NOMO-1 treated with DMSO at 0.1 percent for 48 hours (cell line): ENCODE results near the gene POLR2J2.
"Not testable (repeated sequence)": the region's sequence is repeated elsewhere in the genome, so short reads cannot be mapped to it uniquely, and the experiment has no call there.

ENCODE experiments used
- DNase-seq: peaks from one replicate; lab custom pipeline; 2025; ENCODE audit not compliant: unreplicated experiment; lab: John Stamatoyannopoulos, UW

The POLR2J2 gene

GRCh38 chr7:102671956-102672307 lies 469 bp upstream of the POLR2J2 start:
- not testable (repeated sequence) for DNase-seq

- DNase-seq = not testable (repeated sequence)
These were observed 3.9 kb downstream of the POLR2J2 start for GRCh38 chr7:102667523-102667922.

- not testable (repeated sequence) for DNase-seq
These were observed 4.6 kb downstream of the POLR2J2 start for GRCh38 chr7:102666850-102667249.

- not testable (repeated sequence) for DNase-seq
These were observed 6.7 kb downstream of the POLR2J2 start for GRCh38 chr7:102664765-102665164.

GRCh38 chr7:102649924-102650323 lies 21.5 kb downstream of the POLR2J2 start, which contains the start of gene SPDYE2B:
Gene SPDYE2B, plus strand, starts transcription at chr7:102650319. Its CDS starts 2,030 bp downstream, at chr7:102652349.
- DNase-seq = not testable (repeated sequence)

- DNase-seq = not testable (repeated sequence)
These were observed 23.6 kb downstream of the POLR2J2 start for GRCh38 chr7:102647813-102648212.

GRCh38 chr7:102643404-102643803 lies 28.1 kb downstream of the POLR2J2 start:
- not testable (repeated sequence) for DNase-seq

- DNase-seq = not testable (repeated sequence)
These were observed 28.8 kb downstream of the POLR2J2 start, which contains the start of gene UPK3BL1 for GRCh38 chr7:102642691-102643090. Gene UPK3BL1, minus strand, starts transcription at chr7:102642791. Its CDS starts 50 bp downstream, at chr7:102642741.

GRCh38 chr7:102638848-102639247 lies 32.6 kb downstream of the POLR2J2 start:
- DNase-seq = not testable (repeated sequence)

GRCh38 chr7:102636956-102637355 lies 34.5 kb downstream of the POLR2J2 start:
- not testable (repeated sequence) for DNase-seq

GRCh38 chr7:102635354-102635753 lies 36.1 kb downstream of the POLR2J2 start:
- not testable (repeated sequence) for DNase-seq

- not testable (repeated sequence) for DNase-seq
These were observed 37.2 kb downstream of the POLR2J2 start for GRCh38 chr7:102634299-102634698.

- DNase-seq = not testable (repeated sequence)
These were observed 40.8 kb downstream of the POLR2J2 start for GRCh38 chr7:102630622-102631021.

- not testable (repeated sequence) for DNase-seq
These were observed 44.1 kb downstream of the POLR2J2 start for GRCh38 chr7:102627271-102627904.

GRCh38 chr7:102618122-102618521 lies 53.3 kb downstream of the POLR2J2 start:
- not testable (repeated sequence) for DNase-seq

GRCh38 chr7:102616507-102617125 lies 54.8 kb downstream of the POLR2J2 start, which contains the start of gene RASA4:
Gene RASA4, minus strand, starts transcription at chr7:102616756. Its CDS starts 67 bp downstream, at chr7:102616689.
- not testable (repeated sequence) for DNase-seq
